ENCODE results near the gene EXOSC1. TPM values are rescaled to one million over a fixed set of nuclear protein-coding genes. Genes with fewer than 3 reads are reported as not detected.

Gene EXOSC1
- total RNA-seq, 4 donors from 2014 or later: 24.0 to 35.1 (median 28.5) TPM

- 57% methylated on average over 2 of the region's 2 CpGs for WGBS
- H3K27ac ChIP-seq: no peak overlapping the region
- peaks cover 30% of the 10 kb centered on the region for H3K36me3 ChIP-seq
- H3K4me1 ChIP-seq: peaks cover 58% of the 10 kb centered on the region
- TF ChIP-seq, protein P1, sequence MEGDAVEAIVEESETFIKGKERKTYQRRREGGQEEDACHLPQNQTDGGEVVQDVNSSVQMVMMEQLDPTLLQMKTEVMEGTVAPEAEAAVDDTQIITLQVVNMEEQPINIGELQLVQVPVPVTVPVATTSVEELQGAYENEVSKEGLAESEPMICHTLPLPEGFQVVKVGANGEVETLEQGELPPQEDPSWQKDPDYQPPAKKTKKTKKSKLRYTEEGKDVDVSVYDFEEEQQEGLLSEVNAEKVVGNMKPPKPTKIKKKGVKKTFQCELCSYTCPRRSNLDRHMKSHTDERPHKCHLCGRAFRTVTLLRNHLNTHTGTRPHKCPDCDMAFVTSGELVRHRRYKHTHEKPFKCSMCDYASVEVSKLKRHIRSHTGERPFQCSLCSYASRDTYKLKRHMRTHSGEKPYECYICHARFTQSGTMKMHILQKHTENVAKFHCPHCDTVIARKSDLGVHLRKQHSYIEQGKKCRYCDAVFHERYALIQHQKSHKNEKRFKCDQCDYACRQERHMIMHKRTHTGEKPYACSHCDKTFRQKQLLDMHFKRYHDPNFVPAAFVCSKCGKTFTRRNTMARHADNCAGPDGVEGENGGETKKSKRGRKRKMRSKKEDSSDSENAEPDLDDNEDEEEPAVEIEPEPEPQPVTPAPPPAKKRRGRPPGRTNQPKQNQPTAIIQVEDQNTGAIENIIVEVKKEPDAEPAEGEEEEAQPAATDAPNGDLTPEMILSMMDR (IDR thresholded peaks at IDR 0.05): no peak
- no peak for TF ChIP-seq POLR2A (IDR thresholded peaks at IDR 0.05)
- DNase-seq (ENCODE audit: low spot score in 2 of 2): no peak
- H3K4me3 ChIP-seq: no peak overlapping the region
- H3K27me3 ChIP-seq: no peaks in the 10 kb centered on the region
- H3K9me3 ChIP-seq: no peaks in the 10 kb centered on the region
Observed at GRCh38 chr10:97450828-97451227, 5.0 kb upstream of the EXOSC1 start.

GRCh38 chr10:97445357-97445721 is 467 bp downstream of the EXOSC1 start:
- TF ChIP-seq POLR2AphosphoS5 (IDR thresholded peaks at IDR 0.05) (no peak), POLR2A (IDR thresholded peaks at IDR 0.05) (no peak), EP300 (IDR thresholded peaks at IDR 0.05) (no peak)
- TF ChIP-seq, protein P1 (IDR thresholded peaks at IDR 0.05): no peak
- DNase-seq (ENCODE audit: low spot score in 2 of 2): no peak
- Histone ChIP-seq H3K36me3 (peaks cover 11% of the 10 kb centered on the region), H3K27me3 (no peaks in the 10 kb centered on the region), H3K4me3 (peak overlapping the region; percentile 79), H3K9me3 (no peaks in the 10 kb centered on the region), H3K4me1 (peaks cover 45% of the 10 kb centered on the region), H3K27ac (peak overlapping the region; percentile 67)
- WGBS: 1% methylated on average over 13 of the region's 13 CpGs

DNA sequence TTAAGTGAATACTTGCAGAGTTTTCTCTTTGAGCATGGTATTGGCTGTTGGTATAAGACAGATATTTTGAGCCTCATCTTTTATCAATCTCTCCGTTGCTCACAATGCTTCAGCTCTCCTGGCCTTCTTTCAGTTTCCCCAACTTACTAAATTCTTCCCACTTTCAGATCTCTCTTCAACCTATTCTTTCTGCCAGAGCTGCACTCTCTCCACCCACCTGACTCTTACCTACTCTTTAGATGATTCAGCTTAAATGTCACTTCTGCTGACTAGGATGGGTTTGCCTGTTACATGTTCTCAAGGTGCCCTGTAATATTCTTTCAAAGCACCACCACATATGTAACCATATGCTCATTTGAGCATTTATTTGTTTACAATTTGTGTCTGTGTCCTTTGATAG is 1.6 kb downstream of the EXOSC1 start:
- Histone ChIP-seq H3K27me3 (no peaks in the 10 kb centered on the region), H3K27ac (no peak overlapping the region), H3K4me1 (peaks cover 40% of the 10 kb centered on the region), H3K4me3 (no peak overlapping the region), H3K9me3 (no peaks in the 10 kb centered on the region), H3K36me3 (peaks cover 22% of the 10 kb centered on the region)
- no peak for TF ChIP-seq POLR2AphosphoS5 (IDR thresholded peaks at IDR 0.05)
- TF ChIP-seq, protein P1 (IDR thresholded peaks at IDR 0.05): no peak
- no peak for TF ChIP-seq POLR2A (IDR thresholded peaks at IDR 0.05)
- WGBS: 87% methylated on average over 1 of the region's 1 CpG
- DNase-seq (ENCODE audit: low spot score in 2 of 2): no peak

GRCh38 chr10:97442277-97442676 is 3.5 kb downstream of the EXOSC1 start:
- peaks cover 42% of the 10 kb centered on the region for H3K36me3 ChIP-seq

GRCh38 chr10:97435211-97435610 is 10.6 kb downstream of the EXOSC1 start:
- Histone ChIP-seq H3K4me3 (no peak overlapping the region), H3K9me3 (no peaks in the 10 kb centered on the region), H3K27me3 (no peaks in the 10 kb centered on the region), H3K27ac (no peak overlapping the region), H3K36me3 (peaks cover 85% of the 10 kb centered on the region), H3K4me1 (no peaks in the 10 kb centered on the region)
- no peak for DNase-seq (ENCODE audit: low spot score in 2 of 2)
- TF ChIP-seq, protein P1 (IDR thresholded peaks at IDR 0.05): no peak
- no peak for TF ChIP-seq POLR2A (IDR thresholded peaks at IDR 0.05)
- no peak for TF ChIP-seq EP300 (IDR thresholded peaks at IDR 0.05)
- no peak for TF ChIP-seq POLR2AphosphoS5 (IDR thresholded peaks at IDR 0.05)
- WGBS: 94% methylated on average over 6 of the region's 6 CpGs

More at GRCh38 chr10:97442277-97442676, 3.5 kb downstream of the EXOSC1 start:
- WGBS: 100% methylated on average over 1 of the region's 1 CpG
- H3K27me3 ChIP-seq: no peaks in the 10 kb centered on the region
- H3K27ac ChIP-seq: no peak overlapping the region
- TF ChIP-seq POLR2A (IDR thresholded peaks at IDR 0.05): no peak
- no peak for TF ChIP-seq EP300 (IDR thresholded peaks at IDR 0.05)
- no peak for TF ChIP-seq POLR2AphosphoS5 (IDR thresholded peaks at IDR 0.05)
- TF ChIP-seq, protein P1 (IDR thresholded peaks at IDR 0.05): no peak
- H3K4me3 ChIP-seq: no peak overlapping the region
- peaks cover 22% of the 10 kb centered on the region for H3K4me1 ChIP-seq
- DNase-seq (ENCODE audit: low spot score in 2 of 2): no peak
- H3K9me3 ChIP-seq: no peaks in the 10 kb centered on the region
